Activated T-cell treated with anti-CD3 and anti-CD28 coated beads for 48 hours (primary cell): Measurements from ENCODE around the gene TRMT44.
A peak's percentile ranks its signal among the peaks of the same experiment; 100 is the strongest.

Experiments
- DNase-seq: peaks from one replicate; pipeline ENCODE4 v3.0.0-alpha.2; 2020; ENCODE audit warnings: low read depth

The TRMT44 gene

DNA sequence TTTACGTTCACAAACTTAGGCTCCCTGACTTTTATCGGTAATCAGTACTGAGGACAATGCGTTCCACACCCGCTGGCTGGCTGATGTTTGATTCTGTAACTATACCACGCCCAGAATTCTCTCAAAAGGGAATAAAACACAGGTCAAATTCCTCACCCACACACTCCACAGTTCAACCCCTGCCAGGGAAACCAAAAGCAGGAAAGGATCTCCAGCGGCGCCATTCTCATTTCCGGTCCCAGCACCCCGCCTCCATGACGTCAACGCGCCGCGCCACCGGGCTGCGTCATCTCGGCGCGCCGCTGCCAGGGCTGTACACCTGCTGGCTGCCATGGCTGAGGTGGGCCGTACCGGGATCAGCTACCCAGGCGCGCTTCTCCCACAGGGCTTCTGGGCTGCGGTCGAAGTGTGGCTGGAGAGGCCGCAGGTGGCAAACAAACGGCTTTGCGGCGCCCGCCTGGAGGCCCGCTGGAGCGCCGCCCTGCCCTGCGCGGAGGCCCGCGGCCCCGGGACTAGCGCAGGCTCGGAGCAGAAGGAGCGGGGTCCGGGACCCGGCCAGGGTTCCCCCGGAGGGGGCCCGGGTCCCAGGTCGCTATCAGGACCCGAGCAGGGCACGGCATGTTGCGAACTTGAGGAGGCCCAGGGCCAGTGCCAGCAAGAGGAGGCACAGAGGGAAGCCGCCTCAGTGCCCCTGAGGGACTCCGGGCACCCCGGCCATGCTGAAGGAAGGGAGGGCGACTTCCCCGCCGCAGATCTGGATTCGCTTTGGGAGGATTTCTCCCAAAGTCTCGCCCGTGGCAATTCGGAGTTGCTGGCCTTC, at the start of gene TRMT44, which contains the start of gene ACOX3:
Gene TRMT44, plus strand, starts transcription at position 286 of the 820 bp plus-strand sequence. Its CDS starts 46 bp downstream, at position 332.
Gene ACOX3, minus strand, starts transcription at position 232 of the 820 bp plus-strand sequence. CDS start 24,202 bp downstream, outside the sequence.
- DNase-seq = peak; percentile 96

DNA sequence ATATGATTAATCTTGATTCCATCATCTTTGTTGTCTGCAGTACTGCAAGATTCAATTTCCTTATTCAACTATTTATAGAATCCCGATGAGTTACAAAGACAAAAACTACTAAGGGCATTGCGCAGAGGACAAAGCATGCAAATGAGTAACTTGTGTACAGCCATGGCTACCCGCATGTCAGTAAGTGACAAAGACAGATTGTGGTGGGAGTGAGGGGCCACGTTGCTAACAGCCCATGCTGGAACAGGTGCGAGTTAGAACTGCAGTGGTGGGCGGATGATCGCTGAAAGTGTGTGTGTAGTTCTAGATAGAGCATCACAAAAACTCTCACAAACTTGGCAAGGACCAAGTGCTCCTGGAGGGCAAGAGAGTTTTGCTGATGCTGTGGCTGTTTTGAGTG, 49.5 kb upstream of the TRMT44 start:
- DNase-seq = no peak

DNA sequence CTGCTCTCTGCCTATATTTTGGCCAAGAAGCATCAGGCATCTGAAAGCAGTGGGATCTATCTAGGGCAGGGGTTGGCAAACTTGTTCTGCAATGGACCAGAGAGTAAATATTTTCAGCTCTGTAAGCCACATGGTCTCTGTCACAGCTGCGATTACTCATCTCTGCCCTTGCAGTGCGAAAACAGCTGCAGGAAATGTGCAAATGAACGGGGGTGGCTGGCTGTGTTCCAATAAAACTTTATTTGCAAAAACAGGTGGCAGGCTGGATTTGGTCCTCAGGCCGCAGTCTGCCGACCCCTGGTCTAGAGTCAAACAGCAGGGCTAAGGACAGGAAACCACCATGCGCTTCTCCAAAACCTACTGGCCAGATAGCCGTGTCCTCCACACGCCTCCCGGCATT, 48.6 kb upstream of the TRMT44 start:
- no peak for DNase-seq

DNA sequence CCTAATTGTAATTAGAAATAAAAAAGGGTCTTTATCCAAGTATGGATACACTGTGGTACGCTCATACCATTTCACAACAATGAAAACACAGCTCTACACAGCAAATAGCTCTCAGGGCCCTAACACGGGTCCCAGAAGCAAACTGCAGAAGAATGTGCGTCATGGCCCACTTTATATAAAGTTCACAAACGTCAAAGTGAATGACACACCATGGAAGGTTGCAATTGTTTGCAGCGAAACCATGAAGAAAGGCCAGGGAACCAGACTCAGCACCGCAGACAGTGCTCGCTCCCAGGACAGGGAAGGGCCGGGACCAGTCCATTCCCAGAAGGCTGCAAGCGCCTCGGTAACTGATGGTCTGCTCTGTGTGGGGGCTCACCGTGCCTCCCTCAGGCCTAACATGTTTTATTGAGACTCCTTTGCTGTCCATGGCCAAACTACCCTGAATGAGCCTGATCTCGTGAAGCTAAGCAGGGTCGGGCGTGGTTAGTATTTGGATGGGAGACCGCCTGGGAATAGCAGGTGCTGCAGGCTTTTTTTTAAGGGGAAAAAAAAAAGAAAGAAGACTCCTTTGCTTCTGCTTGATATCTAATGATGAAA, 47.9 kb upstream of the TRMT44 start:
- no peak for DNase-seq

DNA sequence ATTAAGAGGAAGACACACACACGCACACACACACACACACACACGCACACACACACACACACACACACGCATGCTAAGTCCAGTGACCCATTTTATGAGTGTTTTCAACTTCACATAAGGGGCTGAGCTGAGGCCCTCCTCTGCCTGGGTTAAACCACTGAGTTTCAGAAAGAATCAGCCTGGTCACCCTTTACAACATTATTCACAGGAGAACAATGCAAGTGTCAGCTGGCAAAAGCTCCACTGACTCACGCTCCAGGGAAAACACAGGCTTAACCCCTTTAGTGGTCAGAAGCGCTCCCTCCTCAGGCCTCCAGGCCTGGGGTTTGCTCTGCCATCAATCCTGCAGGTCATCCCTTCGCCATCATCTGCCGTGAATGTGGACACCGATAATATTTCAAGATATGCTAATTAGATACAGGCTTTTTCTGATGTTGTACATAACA, 47.0 kb upstream of the TRMT44 start:
- DNase-seq = no peak

GRCh38 chr4:8394061-8394519, 46.5 kb upstream of the TRMT44 start:
- no peak for DNase-seq

DNA sequence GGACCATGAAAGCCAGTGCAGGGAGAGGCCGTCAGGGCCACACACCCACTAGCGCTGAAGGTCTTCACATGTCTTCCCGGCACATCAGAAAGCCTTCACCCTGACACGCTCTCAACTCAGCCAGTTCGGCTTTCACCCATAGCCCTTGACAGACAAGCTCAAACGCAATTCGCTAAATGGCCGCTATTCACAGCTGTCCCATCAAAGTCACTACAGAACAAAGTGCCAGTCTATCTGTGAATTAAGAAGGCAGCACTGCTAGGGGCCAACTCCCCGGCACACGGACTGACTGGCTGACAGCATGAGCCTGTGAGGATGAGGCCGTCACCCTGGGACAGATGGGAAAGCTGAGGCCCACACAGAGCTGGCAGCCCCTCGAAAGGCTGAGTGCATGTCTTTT, 45.8 kb upstream of the TRMT44 start:
- DNase-seq = no peak

GRCh38 chr4:8395504-8396296, 44.9 kb upstream of the TRMT44 start:
- DNase-seq = no peak

GRCh38 chr4:8396762-8397406, 43.7 kb upstream of the TRMT44 start:
- no peak for DNase-seq

DNA sequence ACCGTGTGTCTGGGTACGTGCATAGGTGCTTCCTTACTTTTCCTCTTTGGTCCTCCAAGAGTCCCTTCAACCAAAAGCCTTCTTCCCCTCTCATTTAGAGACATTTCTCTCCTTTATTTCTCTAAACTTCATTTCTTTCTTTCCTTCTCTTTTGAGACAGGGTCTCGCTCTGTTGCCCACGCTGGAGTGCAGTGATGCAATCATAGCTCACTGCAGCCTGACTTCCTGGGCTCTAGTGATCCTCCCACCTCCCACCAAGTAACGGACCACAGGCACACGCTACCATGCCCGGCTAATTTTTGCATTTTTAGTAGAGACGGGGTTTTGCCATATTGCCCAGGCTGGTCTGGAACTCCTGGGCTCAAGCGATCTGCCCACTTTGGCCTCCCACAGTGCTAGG, 42.2 kb upstream of the TRMT44 start:
- DNase-seq = no peak

DNA sequence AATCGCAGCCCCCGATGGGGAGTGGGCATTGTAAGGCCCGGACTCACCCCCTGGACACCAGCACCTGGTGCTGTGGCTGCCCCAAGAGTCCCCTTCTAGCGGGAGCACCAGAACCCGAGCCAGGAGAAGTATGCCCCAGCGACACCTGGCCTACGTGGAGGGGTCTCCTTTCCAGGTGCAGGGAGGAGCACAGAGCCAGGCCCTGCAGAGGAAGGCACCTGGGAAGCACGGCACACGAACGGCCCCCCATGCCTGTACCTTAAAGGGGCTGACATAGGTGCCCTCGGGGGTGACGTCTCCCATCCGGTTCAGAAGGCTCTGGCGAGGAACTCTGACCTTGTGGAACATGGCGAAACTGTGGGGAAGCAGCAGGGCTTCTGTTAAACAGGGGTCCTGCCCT, 41.3 kb upstream of the TRMT44 start:
- no peak for DNase-seq

DNA sequence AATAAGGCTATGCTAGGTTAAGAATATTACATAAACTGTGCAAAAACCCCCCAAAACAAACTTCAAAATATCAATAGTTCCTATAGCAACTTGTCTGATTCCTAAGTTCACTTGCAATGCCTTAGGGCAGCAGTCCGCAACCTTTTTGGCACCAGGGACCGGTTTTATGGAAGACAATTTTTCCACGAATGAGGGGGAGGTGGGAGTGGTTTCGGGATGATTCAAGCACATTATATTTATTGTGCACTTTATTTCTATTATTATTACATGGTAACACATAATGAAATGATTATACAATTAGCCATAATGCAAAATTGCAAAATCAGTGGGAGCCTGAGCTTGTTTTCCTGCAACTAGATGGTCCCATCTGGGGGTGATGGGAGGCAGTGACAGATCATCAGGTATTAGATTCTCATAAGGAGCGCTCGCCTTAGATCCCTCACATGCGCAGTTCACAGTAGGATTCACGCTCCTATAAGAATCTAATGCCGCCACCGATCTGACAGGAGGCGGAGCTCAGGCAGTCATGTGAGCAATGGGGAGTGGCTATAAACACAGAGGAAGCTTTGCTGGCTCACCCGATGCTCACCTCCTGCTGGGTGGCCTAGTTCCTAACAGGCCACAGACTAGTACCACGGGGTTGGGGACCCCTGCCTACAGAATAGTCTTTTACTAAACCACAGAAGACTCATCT, 39.8 kb upstream of the TRMT44 start:
- DNase-seq = no peak

DNA sequence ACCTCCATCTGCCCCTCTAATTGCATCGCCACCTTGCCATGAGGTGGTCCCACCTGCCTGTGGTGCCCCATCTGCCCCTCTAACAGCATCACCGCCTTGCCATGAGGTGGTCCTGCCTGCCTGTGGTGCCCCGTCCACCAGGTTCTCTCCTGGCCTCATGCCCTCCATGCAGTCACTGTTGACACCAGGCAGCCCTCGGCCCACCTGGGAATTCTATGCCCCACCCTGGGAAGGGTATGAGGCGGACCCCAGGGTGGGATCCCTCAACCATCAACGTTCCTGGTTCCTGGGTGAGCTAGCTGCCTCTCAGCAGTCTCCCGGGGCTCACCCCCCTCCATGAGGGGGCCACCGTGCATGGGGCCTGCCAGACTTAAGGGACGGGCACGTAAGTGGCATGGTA, 38.9 kb upstream of the TRMT44 start:
- no peak for DNase-seq

DNA sequence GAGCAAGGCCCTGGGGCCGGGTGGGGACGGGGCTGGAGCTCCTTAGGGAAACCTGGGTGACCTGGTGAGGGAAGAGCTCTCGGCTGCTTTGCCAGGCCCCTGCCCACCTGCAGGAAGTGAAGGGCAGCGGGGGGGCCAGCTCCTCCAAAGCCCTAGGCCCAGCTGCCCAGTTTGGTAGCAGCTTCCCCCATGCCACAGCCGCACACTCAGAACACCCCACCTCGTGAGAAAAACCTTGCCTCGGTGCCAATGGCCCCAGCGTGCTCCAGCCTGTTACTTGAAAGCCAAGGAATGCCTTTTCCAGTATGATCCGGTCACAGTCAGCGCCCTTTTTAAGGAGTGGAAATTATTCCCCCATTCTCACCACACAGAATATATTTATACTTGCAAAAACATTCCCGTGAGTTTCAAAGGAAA, 38.4 kb upstream of the TRMT44 start:
- DNase-seq = no peak

DNA sequence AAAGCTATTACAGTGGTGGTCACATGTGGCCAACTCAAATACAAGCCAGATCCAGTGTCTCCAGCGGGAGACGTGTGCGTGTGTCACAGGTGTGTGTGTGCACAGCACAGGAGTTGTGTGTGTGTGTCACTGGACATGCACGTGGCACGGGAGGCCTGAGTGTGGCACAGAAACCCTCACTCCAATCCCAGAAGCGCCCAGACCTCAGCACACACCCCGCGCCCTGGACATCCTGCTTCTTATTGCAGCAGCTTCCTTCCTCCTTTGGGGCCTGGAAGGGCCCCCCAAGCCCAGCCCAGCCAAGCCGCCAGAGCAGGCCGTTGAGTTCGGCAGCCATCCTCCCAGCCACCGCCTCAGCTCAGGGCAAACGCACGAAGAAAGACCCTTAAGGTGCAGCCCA, 37.9 kb upstream of the TRMT44 start:
- DNase-seq = no peak

- peak; percentile 46 for DNase-seq
Measured at GRCh38 chr4:8403173-8403753, 37.3 kb upstream of the TRMT44 start.

DNA sequence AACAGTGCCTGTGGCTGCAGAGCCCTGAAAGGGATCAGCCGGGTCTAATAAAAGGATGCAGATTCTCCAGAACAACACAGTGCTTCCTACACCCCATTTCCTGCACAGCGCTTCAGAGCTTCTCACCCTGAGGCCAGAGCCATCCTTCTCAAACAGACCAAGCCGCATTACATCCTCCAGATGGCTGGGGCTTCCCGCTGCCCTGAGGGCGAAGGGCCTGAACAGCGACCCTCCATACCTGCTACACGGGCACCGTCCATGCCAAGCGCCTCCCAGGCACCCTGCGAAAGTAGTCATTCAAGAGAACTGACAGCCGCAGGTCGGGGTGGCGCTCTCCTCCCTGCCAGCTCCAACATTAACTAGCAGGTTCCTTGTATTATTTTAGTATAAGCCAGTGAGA, 36.6 kb upstream of the TRMT44 start:
- DNase-seq = no peak

DNA sequence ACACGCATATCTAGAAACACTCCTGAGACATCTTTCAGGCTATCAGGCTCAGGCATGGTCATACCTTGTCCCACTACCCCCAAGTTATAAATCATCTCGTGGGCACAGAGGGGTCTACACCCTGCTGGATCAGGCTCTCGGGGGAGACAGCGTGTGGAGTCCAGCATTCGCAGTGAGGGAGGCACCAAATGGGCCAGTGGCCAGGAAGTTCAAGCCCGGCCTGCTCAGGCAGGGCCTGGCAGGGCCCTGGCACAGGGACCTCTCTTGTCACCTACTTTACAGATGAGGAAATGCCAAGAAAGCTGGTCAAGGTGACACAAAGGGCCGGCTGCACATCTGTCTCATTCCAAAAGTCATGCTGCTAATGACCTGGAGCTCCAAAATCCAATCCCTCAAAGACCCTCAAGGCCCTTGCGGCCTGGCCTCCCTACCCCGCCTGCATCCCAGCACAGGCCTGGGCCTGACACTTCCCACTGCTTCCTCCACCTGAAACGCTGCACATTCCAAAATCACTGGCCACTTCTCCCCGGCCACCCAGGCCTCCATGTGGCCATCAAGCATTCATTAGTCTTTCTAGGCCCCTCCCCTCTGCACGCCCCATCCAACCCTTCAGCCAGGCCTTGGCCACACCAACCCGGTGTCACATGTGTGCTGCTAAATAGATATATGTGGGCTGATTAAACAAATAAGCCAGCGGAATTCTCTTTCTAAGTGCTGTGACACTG, 35.6 kb upstream of the TRMT44 start:
- no peak for DNase-seq

GRCh38 chr4:8405516-8405875, 35.1 kb upstream of the TRMT44 start:
- no peak for DNase-seq

DNA sequence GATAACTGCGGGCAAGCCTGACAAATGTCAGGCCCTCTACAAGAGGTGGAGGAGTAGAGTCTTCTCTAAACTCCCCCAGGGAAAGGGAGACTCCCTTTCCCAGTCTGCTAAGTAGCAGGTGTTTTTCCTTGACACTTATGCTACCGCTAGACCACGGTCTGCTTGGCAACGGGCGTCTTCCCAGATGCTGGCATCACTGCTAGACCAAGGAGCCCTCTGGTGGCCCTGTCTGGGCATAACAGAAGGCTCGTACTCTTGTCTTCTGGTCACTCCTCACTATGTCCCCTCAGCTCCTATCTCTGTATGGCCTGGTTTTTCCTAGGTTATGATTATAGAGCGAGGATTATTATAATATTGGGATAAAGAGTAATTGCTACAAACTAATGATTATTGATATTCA, 33.7 kb upstream of the TRMT44 start:
- DNase-seq = peak; percentile 12
